SJSA1 (cell line): ENCODE measurements around the gene PNMA6E. TPM values are rescaled to one million over a fixed set of nuclear protein-coding genes. Genes with fewer than 3 reads are reported as not detected.
"Not testable (repeated sequence)": the region's sequence is repeated elsewhere in the genome, so short reads cannot be mapped to it uniquely, and the experiment has no call there.

Experiments used
- DNase-seq, 2 experiments: peaks; one replicate each; pipeline ENCODE4 v3.0.0-alpha.2; 2015 to 2020; ENCODE audit warnings: low spot score in 2 of 2, low read depth in 1 of 2
- H3K27ac ChIP-seq: fragments of 250-450 bp; sonication (Bioruptor Pico); 2 replicates; pipeline ENCODE4 v1.5.1; 2020; ENCODE audit warnings: mild to moderate bottlenecking, moderate library complexity
- H3K27me3 ChIP-seq: fragments of 250-450 bp; sonication (Bioruptor Pico); replicated peaks from 2 replicates; pipeline ENCODE4 v1.5.1; 2020; ENCODE audit warnings: mild to moderate bottlenecking, moderate library complexity
- H3K36me3 ChIP-seq: fragments of 250-450 bp; sonication (Bioruptor Pico); 2 replicates; pipeline ENCODE4 v1.5.1; 2020; ENCODE audit warnings: mild to moderate bottlenecking
- H3K4me1 ChIP-seq: fragments of 250-450 bp; sonication (Bioruptor Pico); replicated peaks from 2 replicates; pipeline ENCODE4 v1.6.1; 2021; ENCODE audit warnings: mild to moderate bottlenecking
- H3K4me3 ChIP-seq: fragments of 250-450 bp; sonication (Bioruptor Pico); 2 replicates; pipeline ENCODE4 v1.5.1; 2020; ENCODE audit warnings: mild to moderate bottlenecking
- H3K9me3 ChIP-seq: fragments of 250-450 bp; sonication (Bioruptor Pico); replicated peaks from 2 replicates; pipeline ENCODE4 v1.5.1; 2020; ENCODE audit warnings: mild to moderate bottlenecking
- total RNA-seq: library from RNA; depleted of rRNA; stranded (reverse); fragments of >200 nt; shearing (Covaris generic); gene quantifications from 2 replicates; pipeline ENCODE4 v1.2.3, GENCODE V29; 2014

Gene PNMA6E
- total RNA-seq, 1 experiment from 2014 or later = not detected

DNA sequence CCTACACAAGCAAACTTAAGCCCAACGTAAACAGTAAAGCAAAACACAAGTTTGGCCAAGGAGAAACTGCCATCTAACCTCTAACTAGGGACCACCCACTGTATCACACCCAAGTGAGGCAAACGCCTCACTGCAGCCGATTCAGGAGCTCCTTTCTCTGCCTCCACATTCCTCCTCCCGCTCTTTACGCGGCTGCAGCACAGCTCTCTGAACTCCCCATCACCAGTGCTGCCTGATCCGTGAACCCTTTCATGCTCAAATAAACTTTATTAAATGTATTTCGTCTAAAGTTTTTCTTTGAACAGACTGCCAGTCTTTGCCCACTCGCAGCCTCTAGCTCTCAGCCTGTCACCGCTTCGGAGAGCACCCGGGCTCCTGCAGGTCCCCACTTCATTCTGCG lies 6.5 kb downstream of the PNMA6E start:
- Histone ChIP-seq H3K27me3 (no peaks in the 10 kb centered on the region), H3K4me1 (no peaks in the 10 kb centered on the region), H3K4me3 (no peak overlapping the region), H3K9me3 (no peaks in the 10 kb centered on the region), H3K36me3 (no peaks in the 10 kb centered on the region), H3K27ac (no peak overlapping the region)
- no peak for DNase-seq

- no peak for DNase-seq
- H3K27ac ChIP-seq = no peak overlapping the region
- H3K36me3 ChIP-seq = no peaks in the 10 kb centered on the region
Measured at GRCh38 chrX:153392642-153393321, 8.4 kb downstream of the PNMA6E start.

DNA sequence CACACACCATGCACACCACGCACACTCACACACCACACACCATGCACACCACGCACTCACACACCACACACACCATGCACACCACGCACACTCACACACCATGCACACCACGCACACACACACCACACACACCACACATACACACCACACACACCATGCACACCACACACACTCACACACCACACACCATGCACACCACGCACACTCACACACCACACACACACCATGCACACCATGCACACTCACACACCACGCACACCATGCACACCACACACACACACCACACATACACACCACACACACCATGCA lies 11.7 kb downstream of the PNMA6E start:
- not testable (repeated sequence) for H3K36me3 ChIP-seq, H3K27ac ChIP-seq, H3K4me3 ChIP-seq, H3K4me1 ChIP-seq, H3K9me3 ChIP-seq, H3K27me3 ChIP-seq, DNase-seq

More at GRCh38 chrX:153392642-153393321, 8.4 kb downstream of the PNMA6E start:
- no peaks in the 10 kb centered on the region for H3K4me1 ChIP-seq
- H3K27me3 ChIP-seq = no peaks in the 10 kb centered on the region
- no peak overlapping the region for H3K4me3 ChIP-seq
- no peaks in the 10 kb centered on the region for H3K9me3 ChIP-seq

- Histone ChIP-seq H3K27ac (no peak overlapping the region), H3K27me3 (no peaks in the 10 kb centered on the region), H3K9me3 (no peaks in the 10 kb centered on the region), H3K4me3 (no peak overlapping the region), H3K36me3 (no peaks in the 10 kb centered on the region), H3K4me1 (no peaks in the 10 kb centered on the region)
- no peak for DNase-seq
Measured at GRCh38 chrX:153388722-153389459, 12.3 kb downstream of the PNMA6E start.

GRCh38 chrX:153387987-153388721 lies 13.0 kb downstream of the PNMA6E start:
- DNase-seq = no peak
- no peak overlapping the region for H3K4me3 ChIP-seq

GRCh38 chrX:153387345-153387744 lies 13.8 kb downstream of the PNMA6E start:
- Histone ChIP-seq H3K4me1 (no peaks in the 10 kb centered on the region), H3K4me3 (no peak overlapping the region), H3K9me3 (no peaks in the 10 kb centered on the region), H3K27me3 (no peaks in the 10 kb centered on the region), H3K36me3 (no peaks in the 10 kb centered on the region), H3K27ac (no peak overlapping the region)
- DNase-seq = no peak

More at GRCh38 chrX:153387987-153388721, 13.0 kb downstream of the PNMA6E start:
- Histone ChIP-seq H3K36me3 (no peaks in the 10 kb centered on the region), H3K4me1 (no peaks in the 10 kb centered on the region), H3K9me3 (no peaks in the 10 kb centered on the region), H3K27ac (no peak overlapping the region), H3K27me3 (no peaks in the 10 kb centered on the region)

- H3K4me1 ChIP-seq = no peaks in the 10 kb centered on the region
- no peak for DNase-seq
- H3K27ac ChIP-seq = no peak overlapping the region
- H3K9me3 ChIP-seq = no peaks in the 10 kb centered on the region
- H3K36me3 ChIP-seq = no peaks in the 10 kb centered on the region
- H3K27me3 ChIP-seq = no peaks in the 10 kb centered on the region
- no peak overlapping the region for H3K4me3 ChIP-seq
Measured at GRCh38 chrX:153386097-153386496, 15.1 kb downstream of the PNMA6E start.

GRCh38 chrX:153384973-153385372 lies 16.2 kb downstream of the PNMA6E start:
- not testable (repeated sequence) for DNase-seq, H3K4me3 ChIP-seq, H3K36me3 ChIP-seq, H3K4me1 ChIP-seq, H3K27ac ChIP-seq, H3K27me3 ChIP-seq, H3K9me3 ChIP-seq

- Histone ChIP-seq H3K4me3 (no peak overlapping the region), H3K27ac (no peak overlapping the region), H3K9me3 (no peaks in the 10 kb centered on the region), H3K27me3 (no peaks in the 10 kb centered on the region), H3K36me3 (no peaks in the 10 kb centered on the region), H3K4me1 (no peaks in the 10 kb centered on the region)
- no peak for DNase-seq
Measured at GRCh38 chrX:153384390-153384789, 16.8 kb downstream of the PNMA6E start.

GRCh38 chrX:153382563-153383482 lies 18.3 kb downstream of the PNMA6E start:
- Histone ChIP-seq H3K4me1 (no peaks in the 10 kb centered on the region), H3K27me3 (no peaks in the 10 kb centered on the region), H3K27ac (no peak overlapping the region), H3K4me3 (no peak overlapping the region), H3K9me3 (no peaks in the 10 kb centered on the region), H3K36me3 (no peaks in the 10 kb centered on the region)
- no peak for DNase-seq

DNA sequence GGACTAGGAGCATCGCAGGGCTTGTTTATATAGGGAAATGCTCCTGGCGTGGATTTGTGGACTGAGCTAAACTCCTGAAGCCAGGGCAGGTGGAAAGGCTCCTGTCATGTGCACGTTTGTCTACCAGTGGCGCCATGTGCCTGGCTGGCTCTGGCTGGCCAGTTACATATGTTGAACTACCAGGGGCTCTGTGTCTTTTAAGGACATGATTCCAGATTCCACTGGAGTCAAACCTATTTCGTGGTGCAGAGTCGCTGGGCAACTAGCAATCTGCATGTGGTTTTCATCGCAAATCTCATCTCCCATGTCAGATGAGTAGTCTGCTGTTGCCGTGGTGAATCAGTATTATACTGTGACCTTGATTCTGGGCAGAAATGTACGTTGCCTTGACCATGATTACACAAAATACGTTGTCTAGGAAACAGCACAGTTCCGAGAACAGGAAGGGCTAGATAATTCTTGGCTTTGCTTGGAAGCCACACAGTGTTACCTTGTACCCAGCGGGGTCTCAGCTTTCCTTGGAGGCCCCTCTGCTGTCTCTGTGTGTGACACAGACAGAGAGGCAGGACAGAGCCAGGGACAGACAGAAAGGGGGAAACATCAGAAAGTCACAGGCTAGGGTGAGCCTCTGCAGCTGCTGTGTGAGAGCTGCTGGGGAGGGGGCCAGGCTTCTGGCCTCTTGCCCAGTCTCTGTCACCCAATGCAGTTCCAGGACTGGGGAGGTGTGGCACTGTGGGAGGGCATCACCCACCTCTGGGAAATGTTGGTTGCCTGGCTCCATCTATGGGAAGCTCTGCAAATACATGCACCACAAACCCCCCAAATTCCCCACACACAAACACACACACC lies 19.2 kb downstream of the PNMA6E start:
- H3K27me3 ChIP-seq = no peaks in the 10 kb centered on the region
- H3K27ac ChIP-seq = no peak overlapping the region
- H3K9me3 ChIP-seq = no peaks in the 10 kb centered on the region
- H3K4me1 ChIP-seq = no peaks in the 10 kb centered on the region
- H3K4me3 ChIP-seq = no peak overlapping the region
- DNase-seq = no peak
- no peaks in the 10 kb centered on the region for H3K36me3 ChIP-seq

DNA sequence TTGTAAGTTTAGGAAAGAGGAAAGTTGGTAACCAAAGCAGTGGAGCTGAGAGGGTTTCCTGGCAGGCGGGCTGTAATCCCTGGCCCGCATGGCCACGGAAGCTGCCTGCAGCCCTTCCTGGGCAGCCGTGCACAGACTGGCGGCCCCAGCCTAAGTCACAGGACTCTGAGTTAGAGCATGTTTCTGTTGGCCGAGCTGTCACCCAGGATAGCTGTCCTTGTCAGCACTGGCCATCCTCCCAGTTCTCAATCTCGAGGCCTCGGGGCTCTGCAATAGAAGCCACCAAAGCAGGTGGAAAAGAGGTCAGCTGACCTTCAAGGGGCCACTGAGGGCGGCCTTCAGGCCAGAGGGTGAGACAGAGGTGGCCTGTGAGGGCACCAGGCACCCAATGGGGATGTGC lies 20.5 kb downstream of the PNMA6E start:
- Histone ChIP-seq H3K4me3 (no peak overlapping the region), H3K36me3 (no peaks in the 10 kb centered on the region), H3K9me3 (no peaks in the 10 kb centered on the region), H3K27me3 (no peaks in the 10 kb centered on the region), H3K27ac (no peak overlapping the region), H3K4me1 (no peaks in the 10 kb centered on the region)
- no peak for DNase-seq
